SIG-M5 (cell line): ENCODE measurements around the gene PIGN.
A peak's percentile ranks its signal among the peaks of the same experiment; 100 is the strongest.

Source experiments
- DNase-seq: peaks from one replicate; lab custom pipeline; 2025; lab: John Stamatoyannopoulos, UW

PIGN gene

DNA sequence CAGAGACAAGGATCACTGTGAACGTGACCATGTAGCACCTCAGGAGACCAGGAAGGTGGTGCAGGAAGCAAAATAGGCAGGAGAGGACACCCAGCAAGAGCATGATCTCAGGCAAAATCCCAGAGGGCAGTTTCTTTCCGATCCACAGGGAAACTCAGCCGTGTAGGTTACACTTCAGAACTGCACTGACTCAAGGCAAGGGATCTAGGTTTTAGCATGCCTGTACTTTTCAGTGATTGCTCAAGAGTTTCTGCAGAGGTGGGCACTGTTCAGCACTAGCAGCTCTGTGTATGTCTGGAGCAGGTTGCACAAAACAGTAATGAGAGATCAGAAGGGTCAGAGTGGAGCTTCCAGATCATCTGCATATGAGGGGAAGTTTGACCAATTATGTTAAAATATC lies 177.3 kb downstream of the PIGN start:
- no peak for DNase-seq

DNA sequence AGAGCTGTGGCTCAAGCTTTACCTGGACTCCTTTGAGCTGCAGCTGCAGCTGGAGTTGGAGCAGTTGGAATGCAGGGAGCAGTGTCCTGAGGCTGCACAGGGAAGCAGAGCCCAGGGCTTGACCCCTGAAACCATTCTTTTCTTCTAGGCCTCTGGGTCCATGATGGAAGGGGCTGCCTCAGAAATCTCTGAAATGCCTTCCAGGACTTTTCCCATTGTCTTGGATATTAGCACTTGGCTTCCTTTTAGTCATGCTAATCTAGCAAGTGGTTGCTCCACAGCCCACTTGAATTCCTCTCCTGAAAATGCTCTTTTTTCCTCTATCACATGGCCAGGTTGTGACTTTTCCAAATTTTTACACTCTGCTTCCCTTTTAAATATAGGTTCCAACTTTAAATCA lies 185.5 kb downstream of the PIGN start:
- no peak for DNase-seq

GRCh38 chr18:61998957-61999356 lies 187.9 kb downstream of the PIGN start:
- DNase-seq = no peak

GRCh38 chr18:61998335-61998734 lies 188.5 kb downstream of the PIGN start:
- no peak for DNase-seq

GRCh38 chr18:61995618-61996017 lies 191.2 kb downstream of the PIGN start:
- DNase-seq = no peak

- DNase-seq = no peak
Measured at GRCh38 chr18:61993831-61994230, 193.0 kb downstream of the PIGN start.

- peak; percentile 14 for DNase-seq
Measured at GRCh38 chr18:61992923-61993322, 193.9 kb downstream of the PIGN start.

DNA sequence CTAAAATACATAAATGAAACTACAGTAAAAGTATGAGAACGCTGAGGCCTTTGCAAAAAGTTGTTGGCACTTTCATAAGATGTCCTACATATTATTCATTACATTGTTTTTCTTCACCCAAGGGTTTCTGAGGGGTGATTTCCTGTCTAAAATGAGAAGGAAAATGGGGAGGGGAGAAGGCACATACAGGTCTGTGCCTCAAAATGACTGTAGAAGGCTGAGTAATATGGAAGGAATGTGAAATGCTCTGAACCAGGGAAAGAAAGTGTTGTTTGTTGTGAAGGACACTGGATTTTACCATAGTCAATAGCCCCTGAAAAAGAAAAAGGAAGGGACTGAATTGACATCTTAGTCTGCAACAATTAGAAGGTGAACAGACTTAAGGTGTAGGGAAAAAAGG lies 194.6 kb downstream of the PIGN start:
- no peak for DNase-seq

DNA sequence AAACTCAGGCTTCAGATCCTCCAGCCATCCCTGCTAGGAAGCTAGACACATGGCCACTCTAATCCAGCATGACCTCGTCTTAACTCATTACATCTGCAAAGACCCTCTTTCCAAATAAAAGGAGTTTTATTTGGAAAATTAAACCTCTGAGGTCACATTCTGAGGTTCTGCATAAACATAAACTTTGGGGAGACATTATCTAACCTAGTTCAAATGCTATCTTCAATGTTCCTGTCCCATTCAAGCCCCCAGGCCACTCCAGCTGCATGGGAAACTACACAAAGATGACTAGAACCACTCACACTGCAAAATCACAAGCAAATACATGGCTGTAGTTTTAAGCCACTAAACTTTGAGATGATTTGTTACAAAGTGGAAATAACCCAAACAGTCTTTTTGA lies 195.0 kb downstream of the PIGN start:
- no peak for DNase-seq

GRCh38 chr18:61991201-61991600 lies 195.7 kb downstream of the PIGN start:
- no peak for DNase-seq
